HG03060 (cell line): ENCODE measurements around the gene SOCS3.
A peak's percentile ranks its signal among the peaks of the same experiment; 100 is the strongest.

Experiments
- ATAC-seq: cut with Tn5 transposase; IDR thresholded peaks from one replicate; pipeline ENCODE4 v1.9.1; 2021; ENCODE audit warnings: low read depth, moderate number of reproducible peaks; ENCODE audit not compliant: unreplicated experiment

Gene SOCS3

GRCh38 chr17:78353834-78354233 lies 6.0 kb downstream of the SOCS3 start:
- no peak for ATAC-seq

DNA sequence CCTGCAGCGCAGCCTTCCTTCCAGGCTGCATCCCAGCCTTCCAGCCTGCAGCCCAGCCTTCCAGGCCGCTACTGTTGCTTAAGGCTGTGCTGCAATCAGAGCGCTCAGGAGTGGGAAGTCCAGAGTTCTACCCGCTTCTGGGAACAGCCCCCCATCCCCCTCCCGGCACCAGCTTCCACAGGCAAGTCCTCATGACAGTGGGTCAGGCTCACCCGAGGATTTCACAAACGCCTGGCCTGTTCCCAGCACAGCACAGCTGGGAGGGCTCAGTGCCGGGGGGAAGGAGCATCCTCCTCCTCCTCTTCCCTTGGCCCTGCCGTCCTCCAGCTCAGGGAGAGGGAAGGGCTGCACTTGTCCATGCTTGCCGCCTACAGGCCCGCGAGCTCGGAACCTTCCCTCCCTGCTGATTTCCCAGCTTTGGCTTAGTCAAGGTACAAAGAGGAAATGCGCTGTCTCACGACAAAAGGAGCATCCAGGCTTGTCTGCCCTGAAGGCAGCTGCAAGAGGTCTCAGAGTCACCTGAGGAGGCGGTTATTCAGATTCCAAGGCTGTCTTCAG lies 8.3 kb downstream of the SOCS3 start:
- ATAC-seq = no peak

DNA sequence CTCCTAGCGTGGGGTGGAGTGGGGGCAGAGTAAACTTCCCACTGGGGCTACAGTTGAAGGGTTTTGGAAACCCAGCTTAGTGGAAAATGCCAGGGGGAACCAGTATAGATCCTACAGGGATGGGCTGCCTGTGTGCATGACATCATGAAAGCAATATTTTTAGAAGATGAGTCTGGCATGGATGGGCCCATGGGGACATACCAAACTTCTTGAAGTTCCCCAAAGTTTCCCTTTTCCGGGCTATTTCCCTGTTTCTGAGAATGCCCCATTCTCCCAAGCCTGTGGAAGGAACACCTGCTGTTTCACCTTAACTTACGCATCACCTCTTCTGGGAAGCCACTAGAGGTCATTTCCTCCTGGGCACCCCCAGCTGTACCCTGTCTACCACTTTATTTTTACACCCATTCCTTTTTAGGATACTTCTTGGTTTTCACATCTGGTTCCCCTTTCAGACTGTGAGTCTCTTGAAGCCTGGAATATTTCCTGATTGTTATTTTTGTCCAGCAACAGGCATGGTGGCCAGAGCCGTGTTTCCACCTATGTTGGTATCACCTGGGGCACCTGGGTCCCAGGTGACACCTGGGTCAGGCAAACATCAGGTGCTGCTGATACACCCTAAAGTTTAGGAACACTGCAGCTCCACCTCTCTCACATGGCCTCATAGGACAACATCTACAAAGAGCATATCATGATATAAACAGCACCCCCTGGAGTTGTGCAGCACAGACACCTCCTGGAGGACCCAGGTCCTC lies 9.8 kb downstream of the SOCS3 start:
- ATAC-seq = no peak

GRCh38 chr17:78348055-78348770 lies 11.7 kb downstream of the SOCS3 start:
- no peak for ATAC-seq

GRCh38 chr17:78347453-78347852 lies 12.4 kb downstream of the SOCS3 start:
- ATAC-seq = no peak

DNA sequence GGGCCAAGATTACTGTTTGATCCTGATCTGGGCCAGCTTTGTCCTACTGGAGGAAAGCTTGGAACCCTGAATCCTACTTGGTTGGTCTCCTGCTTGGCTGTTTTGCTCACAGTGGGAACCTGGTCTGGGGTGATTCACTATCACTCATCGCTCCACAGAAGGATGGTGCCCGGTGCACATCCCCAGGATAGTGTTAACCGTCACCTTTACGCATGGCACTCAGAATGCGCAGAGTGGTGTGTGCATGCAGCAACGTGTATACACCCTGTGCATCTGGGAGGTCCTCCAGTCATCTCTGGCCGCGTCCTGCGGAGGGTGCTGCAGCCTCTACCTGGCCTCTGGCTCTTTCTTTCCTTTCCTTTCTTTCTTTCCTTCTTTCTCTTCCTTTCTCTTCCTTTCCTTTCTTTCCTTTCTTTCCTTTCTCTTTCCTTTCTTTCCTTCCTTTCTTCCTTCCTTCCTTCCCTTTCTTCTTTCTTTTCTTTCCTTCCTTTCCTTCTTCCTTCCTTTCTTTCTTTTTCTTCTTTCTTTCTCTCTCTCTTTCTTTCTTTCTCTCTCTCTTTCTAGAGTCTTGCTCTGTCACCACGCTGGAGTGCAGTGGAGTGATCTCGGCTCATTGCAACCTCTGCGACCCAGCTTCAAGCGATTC lies 13.1 kb downstream of the SOCS3 start:
- ATAC-seq = no peak

- ATAC-seq = no peak
Observed at GRCh38 chr17:78345791-78346494, 13.9 kb downstream of the SOCS3 start.

- no peak for ATAC-seq
Observed at GRCh38 chr17:78345172-78345571, 14.7 kb downstream of the SOCS3 start.

- ATAC-seq = no peak
Observed at GRCh38 chr17:78344666-78345065, 15.2 kb downstream of the SOCS3 start.

DNA sequence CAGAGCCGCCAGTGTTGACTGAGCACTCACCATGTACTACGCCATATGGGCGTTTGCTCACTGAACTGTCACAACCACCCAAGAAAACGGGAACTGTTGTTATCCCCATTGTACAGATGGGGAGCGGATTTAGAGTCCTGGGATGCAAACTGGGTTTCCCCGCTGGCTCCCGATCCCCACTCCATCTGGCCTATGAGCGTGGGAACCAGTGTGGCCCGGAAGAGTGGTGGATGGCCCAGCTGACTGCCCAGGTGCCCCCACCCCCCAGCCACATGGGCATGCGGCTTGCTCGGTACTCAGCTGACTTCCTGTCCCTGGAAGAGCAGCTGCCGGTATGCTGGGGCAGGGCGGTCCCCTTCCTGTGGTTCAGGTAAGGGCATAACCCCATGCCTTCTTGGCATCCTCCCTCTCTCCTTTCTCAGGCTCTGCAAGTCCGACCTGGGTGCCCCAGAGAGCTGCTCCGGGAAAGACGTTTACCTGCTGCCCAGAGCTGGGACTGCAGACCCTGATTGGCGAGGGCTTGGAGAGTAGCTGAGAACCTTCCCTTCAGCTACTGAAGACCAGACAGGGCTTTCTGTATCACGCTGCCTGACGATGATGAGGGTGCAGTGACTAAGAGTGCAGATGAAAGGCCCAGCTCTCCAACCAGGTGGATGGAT lies 16.2 kb downstream of the SOCS3 start:
- ATAC-seq = no peak

DNA sequence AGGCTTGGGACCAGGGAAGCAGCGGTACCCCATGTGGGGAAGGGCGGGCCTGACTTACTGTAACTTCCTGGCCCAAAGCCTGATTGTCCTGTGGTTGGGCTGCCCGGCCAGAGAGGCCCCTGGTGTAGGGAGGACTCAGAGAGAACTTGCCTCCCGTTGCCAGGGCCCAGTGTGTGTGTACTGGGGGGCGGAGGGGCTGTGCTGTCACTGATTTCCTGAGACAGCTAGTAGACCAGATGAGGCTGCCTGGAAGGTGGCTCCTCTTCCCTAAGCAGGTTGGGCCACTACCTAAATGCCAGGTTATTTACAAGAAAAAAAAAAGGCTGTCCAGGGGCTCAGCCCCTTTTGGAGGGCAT lies 16.7 kb downstream of the SOCS3 start:
- ATAC-seq = no peak

- no peak for ATAC-seq
Observed at GRCh38 chr17:78342449-78343186, 17.3 kb downstream of the SOCS3 start.

GRCh38 chr17:78341559-78342448 lies 18.1 kb downstream of the SOCS3 start:
- no peak for ATAC-seq

DNA sequence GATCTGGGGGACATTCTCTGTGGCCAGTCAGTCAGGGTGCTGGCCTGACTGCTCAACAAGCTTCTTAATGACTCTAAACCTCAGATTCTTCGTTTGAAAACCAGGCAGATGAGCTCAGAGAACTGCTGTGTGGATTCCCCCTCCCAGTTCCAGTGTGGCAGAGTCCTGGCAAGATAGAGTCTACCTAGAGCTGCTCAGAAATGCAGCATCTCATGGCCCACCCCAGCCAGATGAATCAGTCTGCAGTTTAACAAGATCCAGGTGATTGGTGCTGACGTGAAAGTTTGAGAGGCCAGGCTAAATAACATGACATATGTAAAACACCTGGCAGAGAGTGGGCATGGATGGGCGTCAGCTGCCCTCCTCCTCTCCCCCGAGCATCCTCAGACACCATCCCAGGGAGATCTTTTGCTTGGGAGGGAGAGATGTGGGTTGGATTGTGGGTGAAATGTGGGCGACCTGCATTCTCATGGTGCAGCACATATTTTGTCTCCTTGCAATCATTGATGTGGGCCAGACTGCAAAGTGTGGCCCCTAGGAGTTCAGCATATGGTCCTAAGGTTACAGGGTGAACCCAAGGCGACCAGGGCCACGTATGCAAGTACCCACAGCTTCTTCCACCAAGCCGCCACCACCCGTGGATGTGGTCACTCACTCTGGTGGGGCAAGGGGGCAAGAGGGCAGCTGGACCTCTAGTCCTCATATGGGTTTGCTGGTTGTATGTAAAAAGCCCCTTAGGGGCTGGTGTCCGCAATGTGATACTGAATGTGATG lies 19.5 kb downstream of the SOCS3 start:
- no peak for ATAC-seq

DNA sequence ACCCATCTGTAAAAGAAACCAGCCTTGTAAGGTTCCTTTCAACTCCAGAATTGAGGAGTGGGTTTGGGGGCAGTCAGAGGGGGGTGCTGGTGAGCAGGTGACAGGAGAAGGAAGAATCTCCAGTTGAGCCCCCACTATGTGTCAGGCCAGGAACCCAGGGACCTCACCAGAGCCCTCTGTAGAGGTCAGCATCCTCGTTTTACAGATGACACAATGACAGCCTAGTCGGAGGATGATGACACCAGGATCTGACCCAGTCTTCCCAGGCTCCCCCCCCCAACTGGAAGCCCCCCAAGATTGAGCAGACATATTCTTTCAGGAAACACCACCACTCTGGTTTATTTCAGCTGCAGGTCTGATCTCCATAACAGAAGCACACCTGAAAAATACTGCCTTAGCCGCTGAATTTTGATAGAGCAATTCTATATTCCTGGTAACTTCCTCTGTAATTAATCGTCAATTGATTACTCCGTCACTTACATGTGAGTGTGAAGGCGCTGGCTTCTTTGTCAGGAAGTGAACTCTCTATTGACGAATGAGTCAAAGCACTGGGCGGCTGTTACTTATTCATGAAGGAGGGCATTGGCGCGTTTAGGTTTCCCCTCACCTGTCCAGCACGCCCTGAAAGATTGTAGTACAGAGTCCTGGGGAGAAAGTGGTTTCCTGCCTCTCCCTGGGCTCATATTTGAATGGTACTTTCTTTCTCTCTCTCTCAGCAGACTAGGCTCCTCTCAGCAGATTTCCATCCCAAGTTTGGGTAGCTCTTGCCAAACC lies 21.2 kb downstream of the SOCS3 start:
- no peak for ATAC-seq

DNA sequence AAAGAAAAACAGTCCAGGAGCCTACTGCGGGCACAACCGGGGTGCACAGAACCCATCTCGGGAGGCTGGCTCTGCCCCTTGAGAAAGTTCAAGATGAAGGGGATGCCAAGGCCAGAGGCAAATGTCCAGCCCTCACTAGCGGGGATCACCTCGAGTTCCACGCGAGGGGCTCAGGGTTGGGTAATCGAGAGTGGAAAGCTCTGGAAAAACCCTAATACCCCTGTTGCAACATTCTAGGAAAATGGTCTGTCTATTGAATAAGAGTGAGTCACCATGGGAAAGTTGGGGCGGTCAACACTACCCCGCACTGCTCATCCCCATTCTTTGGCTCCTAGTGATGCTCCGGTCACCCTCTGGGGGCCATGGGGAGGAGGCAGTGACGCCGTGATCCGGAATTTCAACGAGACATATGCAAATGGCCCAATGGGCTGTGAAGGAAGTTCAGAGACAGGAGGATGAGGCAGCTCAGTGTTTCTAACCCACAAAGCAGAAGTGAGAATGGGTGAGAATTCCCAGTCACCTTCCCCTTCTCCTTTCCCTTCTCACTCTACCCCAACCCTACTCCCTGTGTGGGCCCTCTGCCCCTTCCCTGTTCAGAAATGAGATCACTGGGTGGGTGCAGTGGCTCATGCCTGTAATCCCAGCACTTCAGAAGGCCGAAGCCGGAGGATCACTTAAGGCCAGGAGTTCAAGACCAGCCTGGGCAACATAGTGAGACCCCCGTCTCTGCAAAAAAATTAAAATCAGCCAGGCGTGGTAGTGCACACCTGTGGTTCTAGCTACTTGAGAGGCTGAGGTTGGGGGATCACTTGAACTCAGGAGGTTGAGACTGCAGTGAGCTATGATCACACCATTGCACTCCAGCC lies 22.4 kb downstream of the SOCS3 start:
- ATAC-seq = peak; percentile 54
